NCI-H146 treated with DMSO at 0.1 percent for 48 hours (cell line): Measurements from ENCODE around the gene MYOZ3.

Experiments
- DNase-seq: peaks from one replicate; lab custom pipeline; 2025; ENCODE audit not compliant: unreplicated experiment; lab: John Stamatoyannopoulos, UW

MYOZ3 gene, protein sequence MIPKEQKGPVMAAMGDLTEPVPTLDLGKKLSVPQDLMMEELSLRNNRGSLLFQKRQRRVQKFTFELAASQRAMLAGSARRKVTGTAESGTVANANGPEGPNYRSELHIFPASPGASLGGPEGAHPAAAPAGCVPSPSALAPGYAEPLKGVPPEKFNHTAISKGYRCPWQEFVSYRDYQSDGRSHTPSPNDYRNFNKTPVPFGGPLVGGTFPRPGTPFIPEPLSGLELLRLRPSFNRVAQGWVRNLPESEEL

DNA sequence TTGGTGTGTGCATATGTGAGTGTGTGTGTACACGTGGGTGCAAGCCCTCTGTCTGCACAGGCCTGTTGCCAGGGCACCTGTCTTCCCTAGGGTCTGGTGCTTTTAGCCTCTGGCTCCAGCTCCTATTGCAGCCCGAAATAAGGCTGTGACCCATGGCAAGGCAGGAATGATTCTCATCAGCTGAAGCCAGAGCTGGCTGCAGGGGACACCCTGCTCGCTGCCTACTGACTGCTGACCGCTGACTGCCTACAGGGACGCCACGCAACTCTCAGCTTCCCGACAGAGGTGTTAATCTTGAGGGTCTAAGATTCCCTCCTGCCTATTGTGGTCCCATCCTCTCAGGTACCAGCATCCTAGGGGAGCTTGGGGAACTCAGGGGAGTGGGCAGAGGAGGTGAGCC is at the start of gene MYOZ3:
TSS of gene MYOZ3 (plus strand) at position 166 of the 400 bp plus-strand sequence. CDS start 1,691 bp downstream, outside the sequence.
- no peak for DNase-seq

GRCh38 chr5:150612405-150612804 is 48.6 kb upstream of the MYOZ3 start:
- DNase-seq: peak; percentile 26

- DNase-seq: no peak
Observed at GRCh38 chr5:150612905-150613670, 48.0 kb upstream of the MYOZ3 start.

DNA sequence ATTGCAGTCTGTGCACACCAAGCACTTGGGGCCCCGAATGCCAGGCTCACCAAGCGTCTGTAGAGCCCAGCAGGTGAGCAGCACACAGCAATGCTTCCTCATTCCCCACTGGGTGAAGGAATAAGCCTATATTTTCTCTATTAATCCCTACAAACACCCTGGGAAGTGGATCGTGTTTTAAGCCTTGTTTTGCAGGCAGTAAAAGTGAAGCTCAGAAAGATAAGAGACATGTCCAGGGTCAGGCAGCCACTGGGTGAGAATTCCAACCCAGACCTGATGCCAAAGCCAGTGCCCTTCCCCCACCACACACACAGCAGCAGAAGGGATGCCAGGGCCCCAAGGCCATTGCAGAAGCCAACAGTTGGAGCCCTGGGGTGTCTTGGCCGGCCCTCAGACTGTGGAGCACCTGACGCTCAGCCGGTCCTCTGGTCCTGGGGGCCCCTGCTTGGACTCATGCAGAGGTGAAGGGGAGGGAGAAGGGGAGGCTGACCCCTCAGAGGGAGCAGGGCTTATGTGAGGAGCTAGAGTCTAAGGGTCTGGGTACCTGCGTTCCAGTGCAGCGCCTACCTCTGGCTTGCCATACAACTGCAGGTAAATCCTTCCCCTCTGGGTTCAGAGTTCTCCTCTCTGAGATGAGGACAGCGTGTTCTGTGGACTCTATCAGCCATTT is 46.9 kb upstream of the MYOZ3 start:
- no peak for DNase-seq

- no peak for DNase-seq
Observed at GRCh38 chr5:150614661-150615060, 46.4 kb upstream of the MYOZ3 start.

GRCh38 chr5:150615141-150615699 is 45.8 kb upstream of the MYOZ3 start:
- DNase-seq: no peak

DNA sequence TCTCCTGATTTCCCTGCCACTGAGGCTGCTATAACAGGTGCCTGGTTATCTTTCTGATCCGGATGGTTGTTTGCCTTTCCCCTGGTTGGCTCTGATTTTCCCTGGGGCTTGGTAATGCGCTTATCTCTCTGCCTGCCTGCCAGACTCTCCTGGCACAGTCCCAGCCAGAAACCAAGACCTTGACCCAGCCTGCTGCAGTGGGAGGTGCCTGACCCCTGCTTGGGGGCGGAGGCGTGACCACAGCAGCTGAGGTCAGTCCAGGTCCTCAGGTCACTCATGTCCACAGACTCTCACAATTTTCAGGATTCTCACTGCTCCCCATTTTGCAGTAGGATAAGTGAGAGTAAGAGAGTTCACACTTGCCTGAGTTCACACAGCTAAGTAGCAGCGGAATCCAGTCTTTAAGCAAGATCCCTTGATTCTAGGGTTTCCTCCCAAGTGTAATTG is 45.0 kb upstream of the MYOZ3 start:
- DNase-seq: peak; percentile 11

- DNase-seq: no peak
Observed at GRCh38 chr5:150616506-150616905, 44.5 kb upstream of the MYOZ3 start.

DNA sequence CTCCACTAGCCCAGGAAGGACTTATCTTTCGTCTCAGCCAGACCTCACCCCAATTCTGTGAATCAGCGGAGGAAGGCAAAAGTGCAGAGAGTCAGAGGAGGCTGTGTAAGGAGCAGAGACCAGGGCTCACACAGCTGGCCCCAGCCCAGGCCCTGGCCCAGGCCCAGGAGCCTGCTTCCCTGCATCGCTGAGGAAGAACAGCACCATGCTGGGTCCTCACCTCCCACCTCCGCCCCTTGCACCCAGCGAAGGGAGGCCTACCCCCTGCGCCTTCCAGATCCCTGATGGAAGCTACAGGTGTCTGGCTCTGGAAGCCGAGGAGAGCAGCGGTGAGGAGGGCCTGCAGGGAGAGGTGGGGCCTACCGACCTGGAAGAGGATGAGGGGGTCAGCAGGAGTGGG is 42.9 kb upstream of the MYOZ3 start:
- DNase-seq: no peak

DNA sequence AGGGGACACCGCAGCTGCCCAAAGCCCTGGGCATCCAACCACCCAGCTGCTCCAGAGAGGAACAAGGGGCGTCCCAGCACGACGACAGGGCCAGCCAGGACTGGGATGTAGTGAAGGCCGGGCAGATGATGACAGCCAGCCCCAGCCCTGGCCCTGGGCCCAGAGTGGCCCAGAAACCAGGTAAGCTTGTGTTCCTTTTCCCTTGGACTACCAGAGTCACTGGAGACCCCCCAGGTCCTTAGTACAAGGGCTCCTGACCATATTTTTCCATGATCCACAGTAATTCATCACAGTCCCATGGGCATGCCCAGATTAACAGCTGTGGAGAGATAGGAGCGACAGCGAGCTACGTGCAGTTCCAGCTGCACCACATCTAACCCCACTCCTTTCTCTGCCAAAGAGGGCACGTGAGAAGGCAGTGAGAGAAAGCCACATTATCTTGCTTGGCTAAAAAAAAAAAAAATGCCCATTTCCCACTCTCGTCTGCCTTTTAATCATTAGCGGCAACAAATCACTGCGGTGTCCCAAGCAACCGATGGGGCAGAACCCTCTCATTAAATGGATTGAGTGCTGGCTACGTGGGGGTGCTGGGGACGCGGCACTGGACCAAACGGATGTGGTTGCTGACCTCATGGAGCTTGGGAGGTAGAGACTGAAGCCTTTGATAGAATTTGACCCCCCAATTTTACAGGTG is 42.3 kb upstream of the MYOZ3 start:
- DNase-seq: no peak

DNA sequence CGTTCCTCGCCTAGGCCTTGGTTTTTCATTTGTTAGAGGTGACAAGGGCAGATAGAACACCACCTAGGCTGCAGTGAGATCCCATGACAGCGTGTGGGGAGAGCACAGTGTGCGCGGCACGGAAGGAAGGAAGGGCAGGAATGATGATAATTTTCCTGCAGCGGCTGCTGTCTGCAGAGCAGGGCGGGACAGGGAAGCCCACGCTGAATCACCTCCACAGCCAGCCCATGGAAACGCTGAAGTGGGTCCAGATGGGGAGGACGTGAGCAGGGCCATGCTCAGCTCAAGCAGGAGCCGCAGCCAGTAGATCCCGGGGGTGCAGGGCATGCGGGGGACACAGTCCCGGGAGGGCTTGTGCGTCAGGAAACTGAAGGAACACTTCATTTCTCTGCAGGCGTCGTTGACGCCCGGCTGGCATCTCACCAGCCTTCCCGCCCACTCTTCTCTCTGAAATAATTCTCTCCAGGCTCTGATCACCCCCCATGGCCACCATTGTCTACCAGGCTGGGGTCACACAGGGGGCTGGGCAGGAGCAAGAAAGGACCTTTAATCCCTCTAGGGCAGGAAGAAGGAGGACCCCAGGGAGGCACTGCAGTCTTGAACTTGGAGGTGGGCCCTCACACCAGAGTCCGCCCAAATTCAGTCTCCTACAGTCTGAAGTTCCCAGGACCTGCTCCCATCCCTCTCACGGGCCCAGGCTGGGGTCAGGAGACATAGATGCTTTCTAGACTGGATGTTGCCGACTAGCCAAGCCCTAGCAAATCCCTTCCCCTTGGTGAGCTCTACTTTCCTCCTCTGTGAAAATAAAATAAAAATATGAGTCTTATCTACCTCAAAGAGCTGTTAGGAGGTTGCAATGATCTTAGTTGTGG is 41.5 kb upstream of the MYOZ3 start:
- no peak for DNase-seq

GRCh38 chr5:150621301-150621700 is 39.8 kb upstream of the MYOZ3 start:
- DNase-seq: no peak

- no peak for DNase-seq
Observed at GRCh38 chr5:150622157-150622556, 38.9 kb upstream of the MYOZ3 start.

GRCh38 chr5:150623152-150623877 is 37.7 kb upstream of the MYOZ3 start:
- no peak for DNase-seq

- no peak for DNase-seq
Observed at GRCh38 chr5:150623878-150624216, 37.2 kb upstream of the MYOZ3 start.

DNA sequence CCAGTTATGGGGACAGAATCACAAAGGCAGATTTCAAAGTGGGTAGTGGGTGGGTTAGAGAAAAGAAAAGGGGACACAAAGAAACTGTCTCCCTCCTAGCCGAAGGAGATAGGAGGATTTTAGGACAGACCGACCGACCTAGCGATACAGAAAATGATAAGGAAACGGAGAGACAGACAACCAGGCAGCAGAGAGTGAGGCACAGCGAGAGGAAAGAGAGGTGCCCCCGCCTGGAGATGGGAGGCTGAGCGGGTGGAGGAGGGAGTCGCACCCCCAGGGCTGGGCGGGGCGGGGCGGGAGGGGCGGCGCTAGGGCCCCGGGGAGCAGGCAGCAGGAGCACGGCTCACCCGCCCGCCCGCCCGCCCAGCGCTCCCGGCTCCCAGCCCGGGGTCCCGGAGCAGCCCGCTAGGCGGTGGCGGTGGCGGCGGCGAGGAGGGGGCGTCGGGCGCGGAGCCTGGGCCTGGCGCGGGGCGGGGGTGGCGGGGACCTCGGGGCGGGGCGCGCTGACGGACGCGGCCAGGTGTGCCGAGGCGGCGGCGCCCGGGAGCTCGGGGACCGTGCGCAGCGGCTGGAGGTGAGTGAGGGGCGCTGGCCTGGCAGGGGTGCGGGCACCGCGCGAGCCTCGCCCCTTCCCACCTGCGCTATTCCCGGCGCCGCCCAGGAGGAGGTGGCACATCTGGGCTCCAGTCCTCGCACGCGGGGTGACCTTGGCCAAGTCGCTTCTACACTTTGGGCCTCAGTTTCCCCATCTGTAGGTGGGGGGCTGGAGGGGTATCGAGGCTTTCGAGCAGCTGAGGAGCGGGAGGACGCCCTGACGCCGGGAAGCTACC is 36.5 kb upstream of the MYOZ3 start:
- DNase-seq: no peak

DNA sequence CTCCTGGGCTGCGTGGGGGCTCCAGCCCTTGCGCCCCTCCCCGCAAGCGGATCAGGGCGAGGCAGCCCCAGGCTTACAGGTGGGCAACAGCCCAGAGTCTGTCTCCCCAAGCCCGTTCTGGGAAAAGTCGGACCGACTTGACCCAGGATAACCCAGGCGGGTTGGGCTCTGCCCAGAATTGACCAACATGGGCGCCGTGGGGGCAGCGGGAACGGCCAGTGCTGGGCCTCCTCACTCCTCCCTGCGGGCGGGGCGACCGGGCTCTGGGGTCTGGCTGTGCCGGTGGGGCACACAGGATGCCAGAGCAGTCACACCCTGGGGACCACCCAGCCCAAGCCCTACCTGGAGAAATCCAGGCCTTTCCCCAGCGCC is 35.9 kb upstream of the MYOZ3 start:
- DNase-seq: no peak

DNA sequence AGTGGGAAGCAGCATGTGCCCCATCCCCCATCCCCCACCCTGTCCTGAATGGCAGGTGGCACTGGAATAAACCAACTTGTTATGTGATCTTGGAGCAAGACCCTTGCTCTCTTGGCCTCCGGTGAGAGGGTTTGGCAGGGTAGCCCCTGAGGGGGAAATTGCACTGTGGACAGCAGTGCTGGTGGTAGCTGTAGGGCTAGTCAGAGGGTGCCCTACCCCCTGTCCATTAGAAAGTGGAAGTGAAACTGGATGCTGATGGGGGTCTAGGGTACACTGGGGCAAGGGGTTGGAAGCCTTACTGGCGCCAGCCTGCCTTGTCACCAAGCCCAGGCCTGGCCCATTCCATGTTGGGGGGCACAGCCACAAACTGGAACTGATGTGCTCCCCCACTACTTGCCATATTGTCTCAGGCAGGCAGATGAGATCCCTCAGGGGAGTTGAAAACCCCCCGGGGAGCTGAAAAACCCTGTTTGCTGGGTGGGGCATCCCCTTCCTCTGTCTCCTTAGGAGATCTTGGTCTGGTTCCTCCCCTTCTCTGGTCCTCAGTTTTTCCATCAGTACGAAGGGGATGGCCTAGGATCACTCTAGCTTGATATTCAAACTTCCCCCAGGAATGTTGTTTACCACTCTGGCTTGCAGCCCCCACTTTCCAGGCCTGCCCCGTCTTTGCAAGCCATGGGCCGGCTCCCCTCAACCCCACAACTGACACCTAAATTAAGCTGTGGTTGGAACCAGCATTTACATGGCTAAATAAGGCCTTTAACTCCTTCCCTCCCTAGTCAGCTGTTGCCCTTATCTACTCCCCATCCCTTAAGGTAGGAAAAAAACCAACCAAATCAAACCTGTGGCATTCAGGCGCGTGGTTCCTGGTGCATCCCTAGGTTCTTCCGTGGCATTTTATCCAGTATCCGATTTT is 35.0 kb upstream of the MYOZ3 start:
- DNase-seq: no peak
